NT2/D1 (cell line): Measurements from ENCODE around the gene SLC39A11.

ENCODE experiments used
- DNase-seq: peaks from one replicate; pipeline ENCODE4 v3.0.0-alpha.2; 2011; ENCODE audit warnings: low read depth, low spot score
- H3K27me3 ChIP-seq: 2 replicates; pipeline ENCODE4 v1.6.0; 2011; ENCODE audit warnings: mild to moderate bottlenecking; ENCODE audit not compliant: insufficient read length, insufficient read depth
- H3K36me3 ChIP-seq: 2 replicates; pipeline ENCODE4 v1.6.1; 2011; ENCODE audit warnings: mild to moderate bottlenecking, low read length, mixed read lengths; ENCODE audit not compliant: insufficient read depth, insufficient read length
- H3K4me1 ChIP-seq: 2 replicates; pipeline ENCODE4 v1.5.1; 2011; ENCODE audit not compliant: insufficient read depth, insufficient read length
- H3K4me3 ChIP-seq: 2 replicates; pipeline ENCODE4 v1.5.1; 2011; ENCODE audit warnings: low read depth; ENCODE audit not compliant: insufficient read length
- H3K9ac ChIP-seq: 2 replicates; pipeline ENCODE4 v1.6.0; 2011; ENCODE audit warnings: low read depth; ENCODE audit not compliant: insufficient read length
- H3K9me3 ChIP-seq: 2 replicates; pipeline ENCODE4 v1.5.1; 2011; ENCODE audit warnings: mild to moderate bottlenecking, low read length; ENCODE audit not compliant: insufficient read depth
- SUZ12 ChIP-seq: IDR thresholded peaks from 2 replicates; pipeline ENCODE4 v1.6.1; 2011; ENCODE audit not compliant: insufficient read length, insufficient read depth; ENCODE audit errors: extremely low read depth
- YY1 ChIP-seq: IDR thresholded peaks from 2 replicates; pipeline ENCODE4 v1.6.1; 2011; ENCODE audit not compliant: insufficient read length, insufficient read depth
- ZNF274 ChIP-seq: IDR thresholded peaks from 2 replicates; pipeline ENCODE4 v1.6.1; 2011; ENCODE audit warnings: mild to moderate bottlenecking, low read depth, low read length

SLC39A11 gene

GRCh38 chr17:72749119-72749572, 343.3 kb downstream of the SLC39A11 start:
- no peak overlapping the region for H3K4me3 ChIP-seq
- H3K36me3 ChIP-seq = no peaks in the 10 kb centered on the region
- no peak overlapping the region for H3K9ac ChIP-seq
- H3K9me3 ChIP-seq = no peaks in the 10 kb centered on the region
- DNase-seq = no peak
- H3K27me3 ChIP-seq = no peaks in the 10 kb centered on the region
- TF ChIP-seq ZNF274 = no peak
- TF ChIP-seq YY1 = no peak
- TF ChIP-seq SUZ12 = no peak
- H3K4me1 ChIP-seq = peaks cover under 1% of the 10 kb centered on the region

- no peaks in the 10 kb centered on the region for H3K36me3 ChIP-seq
- H3K4me1 ChIP-seq = peaks cover 12% of the 10 kb centered on the region
- DNase-seq = no peak
- no peaks in the 10 kb centered on the region for H3K27me3 ChIP-seq
- H3K9ac ChIP-seq = no peak overlapping the region
- no peaks in the 10 kb centered on the region for H3K9me3 ChIP-seq
- no peak overlapping the region for H3K4me3 ChIP-seq
- TF ChIP-seq ZNF274 (no peak), SUZ12 (no peak), YY1 (no peak)
These were observed 345.0 kb downstream of the SLC39A11 start for GRCh38 chr17:72747501-72747900.

DNA sequence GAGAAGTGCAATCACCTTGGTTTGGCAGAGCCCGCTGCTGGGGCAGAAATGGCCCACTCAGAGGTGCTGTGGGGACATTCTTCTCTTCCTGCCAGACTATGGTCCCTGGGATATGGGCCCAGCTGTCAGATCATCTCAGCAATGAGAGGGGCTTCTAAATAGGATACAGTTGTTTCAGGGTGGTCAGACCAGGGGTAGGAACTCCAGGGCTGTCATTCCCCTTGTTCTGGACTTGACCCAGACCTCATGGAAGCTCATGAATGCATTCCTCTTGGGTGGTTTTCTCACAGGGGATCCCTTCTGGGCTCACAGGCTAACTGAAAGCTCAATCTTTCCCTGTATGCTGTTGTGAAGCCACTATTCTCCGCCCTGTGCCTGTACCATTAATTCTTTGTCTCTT, 347.2 kb downstream of the SLC39A11 start:
- H3K9ac ChIP-seq = no peak overlapping the region
- H3K27me3 ChIP-seq = no peaks in the 10 kb centered on the region
- no peaks in the 10 kb centered on the region for H3K9me3 ChIP-seq
- no peaks in the 10 kb centered on the region for H3K36me3 ChIP-seq
- no peak for DNase-seq
- TF ChIP-seq SUZ12 = no peak
- TF ChIP-seq YY1 = no peak
- TF ChIP-seq ZNF274 = no peak
- peaks cover 13% of the 10 kb centered on the region for H3K4me1 ChIP-seq
- no peak overlapping the region for H3K4me3 ChIP-seq

DNA sequence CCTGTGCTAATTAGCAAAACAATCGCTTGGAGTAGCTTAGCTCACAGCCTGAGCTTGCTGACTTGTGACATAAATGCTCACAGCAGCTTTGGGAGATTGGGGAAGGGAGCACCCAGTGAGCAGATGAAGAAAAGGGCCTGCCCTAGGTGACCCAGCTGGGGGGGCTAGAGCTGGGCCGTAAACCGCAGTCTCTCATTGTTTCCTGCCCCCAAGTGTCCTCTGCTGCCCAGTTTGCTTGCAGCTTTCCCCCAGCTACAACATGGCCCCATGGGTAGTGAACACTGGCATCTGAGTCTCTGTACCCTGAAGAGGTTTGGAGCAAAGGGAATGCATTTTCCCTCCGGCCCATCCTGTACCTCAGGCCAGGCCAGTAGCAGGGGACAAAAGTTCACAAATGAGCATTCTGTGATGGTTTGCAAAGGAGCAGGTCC, 349.4 kb downstream of the SLC39A11 start:
- Histone ChIP-seq H3K9ac (peak overlapping the region; percentile 65), H3K4me1 (peaks cover 13% of the 10 kb centered on the region), H3K36me3 (no peaks in the 10 kb centered on the region), H3K9me3 (no peaks in the 10 kb centered on the region), H3K27me3 (no peaks in the 10 kb centered on the region), H3K4me3 (no peak overlapping the region)
- DNase-seq = peak; percentile 35
- TF ChIP-seq YY1 = no peak
- no peak for TF ChIP-seq ZNF274

DNA sequence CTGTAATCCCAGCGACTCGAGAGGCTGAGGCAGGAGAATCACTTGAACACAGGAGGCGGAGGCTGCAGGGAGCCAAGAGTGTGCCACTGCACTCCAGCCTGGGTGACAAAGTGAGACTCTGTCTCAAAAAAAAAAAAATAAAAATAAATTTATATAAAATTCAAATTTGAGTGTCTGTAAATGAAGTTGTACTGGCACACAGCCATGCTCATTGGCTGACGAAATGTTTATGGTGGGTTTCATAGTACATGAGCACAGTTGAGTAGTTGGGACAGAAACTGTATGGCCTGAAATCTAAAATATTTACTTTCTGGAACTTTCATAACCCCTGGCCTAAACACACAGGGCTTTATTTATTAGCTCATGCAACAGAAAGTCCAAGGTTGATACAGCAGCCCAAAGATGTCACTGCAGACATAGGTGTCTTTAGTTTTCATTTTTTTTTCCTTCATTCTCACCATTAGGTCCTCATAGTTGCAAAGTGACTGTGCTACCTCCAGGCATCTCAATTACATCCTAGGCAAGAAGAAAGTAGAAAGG, 355.3 kb downstream of the SLC39A11 start:
- Histone ChIP-seq H3K9ac (no peak overlapping the region), H3K4me1 (peaks cover 1% of the 10 kb centered on the region), H3K36me3 (no peaks in the 10 kb centered on the region), H3K27me3 (no peaks in the 10 kb centered on the region), H3K4me3 (no peak overlapping the region), H3K9me3 (no peaks in the 10 kb centered on the region)
- TF ChIP-seq YY1 = no peak
- no peak for TF ChIP-seq ZNF274
- no peak for TF ChIP-seq SUZ12
- DNase-seq = no peak

- no peaks in the 10 kb centered on the region for H3K4me1 ChIP-seq
- no peak for TF ChIP-seq YY1
- TF ChIP-seq ZNF274 = no peak
- no peak for TF ChIP-seq SUZ12
These were observed 356.9 kb downstream of the SLC39A11 start for GRCh38 chr17:72735592-72735991.

GRCh38 chr17:72735048-72735447, 357.4 kb downstream of the SLC39A11 start:
- Histone ChIP-seq H3K9ac (no peak overlapping the region), H3K27me3 (no peaks in the 10 kb centered on the region), H3K36me3 (no peaks in the 10 kb centered on the region), H3K9me3 (no peaks in the 10 kb centered on the region), H3K4me1 (no peaks in the 10 kb centered on the region), H3K4me3 (no peak overlapping the region)
- TF ChIP-seq ZNF274 (no peak), YY1 (no peak), SUZ12 (no peak)
- DNase-seq = no peak

More at GRCh38 chr17:72735592-72735991, 356.9 kb downstream of the SLC39A11 start:
- no peaks in the 10 kb centered on the region for H3K36me3 ChIP-seq
- no peak for DNase-seq
- no peak overlapping the region for H3K9ac ChIP-seq
- H3K27me3 ChIP-seq = no peaks in the 10 kb centered on the region
- no peak overlapping the region for H3K4me3 ChIP-seq
- H3K9me3 ChIP-seq = no peaks in the 10 kb centered on the region

DNA sequence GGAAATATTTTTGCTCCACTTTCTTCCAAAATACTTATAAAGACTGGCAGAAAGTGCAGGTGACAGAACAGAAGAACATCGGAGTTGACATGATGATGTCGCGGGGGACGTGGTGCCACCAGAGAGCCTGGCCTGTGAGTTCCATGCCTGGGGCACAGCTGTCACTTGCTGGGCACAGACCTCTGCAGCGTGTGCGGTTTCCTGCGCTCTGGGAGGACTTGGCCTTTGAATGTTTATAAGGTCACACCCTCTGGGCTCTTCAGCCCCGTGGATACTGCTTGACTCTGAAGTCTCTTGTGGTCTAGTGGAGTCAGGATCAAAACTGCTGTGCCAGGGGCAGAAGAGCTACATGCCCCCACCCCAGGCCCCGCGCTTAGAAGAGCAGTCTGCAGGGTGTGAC, 357.9 kb downstream of the SLC39A11 start:
- H3K4me3 ChIP-seq = no peak overlapping the region
- DNase-seq = no peak
- H3K4me1 ChIP-seq = no peaks in the 10 kb centered on the region
- no peaks in the 10 kb centered on the region for H3K9me3 ChIP-seq
- H3K27me3 ChIP-seq = no peaks in the 10 kb centered on the region
- no peaks in the 10 kb centered on the region for H3K36me3 ChIP-seq
- TF ChIP-seq ZNF274 (no peak), YY1 (no peak), SUZ12 (no peak)
- H3K9ac ChIP-seq = no peak overlapping the region
